KOPT-K1 (cell line): ENCODE results near the gene GAA.
"Not testable (repeated sequence)": the region's sequence is repeated elsewhere in the genome, so short reads cannot be mapped to it uniquely, and the experiment has no call there.

Source experiments
- H3K27ac ChIP-seq: fragments of 200-600 bp; sonication (generic); 2 replicates; pipeline ENCODE4 v1.5.1; 2016; ENCODE audit warnings: antibody characterized with exemption, mild to moderate bottlenecking, low read depth, low read length; ENCODE audit not compliant: poor library complexity, severe bottlenecking
- H3K36me3 ChIP-seq: fragments of 200-600 bp; sonication (generic); 2 replicates; pipeline ENCODE4 v1.5.1; 2017; ENCODE audit warnings: antibody characterized with exemption, mild to moderate bottlenecking, low read length, moderate library complexity; ENCODE audit not compliant: insufficient read depth
- H3K9me3 ChIP-seq: fragments of 200-600 bp; sonication (generic); 2 replicates; pipeline ENCODE4 v1.5.1; 2017; ENCODE audit warnings: antibody characterized with exemption, low read length, mild to moderate bottlenecking; ENCODE audit not compliant: insufficient read depth, poor library complexity, severe bottlenecking

GAA gene

GRCh38 chr17:80071116-80071841, 30.1 kb upstream of the GAA start:
- no peaks in the 10 kb centered on the region for H3K9me3 ChIP-seq
- H3K36me3 ChIP-seq = no peaks in the 10 kb centered on the region
- H3K27ac ChIP-seq = no peak overlapping the region

- H3K27ac ChIP-seq = no peak overlapping the region
- no peaks in the 10 kb centered on the region for H3K9me3 ChIP-seq
- no peaks in the 10 kb centered on the region for H3K36me3 ChIP-seq
These were observed 29.0 kb upstream of the GAA start for GRCh38 chr17:80072410-80072809.

GRCh38 chr17:80080081-80080480, 21.3 kb upstream of the GAA start:
- Histone ChIP-seq H3K9me3 (no peaks in the 10 kb centered on the region), H3K27ac (no peak overlapping the region), H3K36me3 (no peaks in the 10 kb centered on the region)

GRCh38 chr17:80081596-80081995, 19.8 kb upstream of the GAA start:
- no peak overlapping the region for H3K27ac ChIP-seq
- no peaks in the 10 kb centered on the region for H3K9me3 ChIP-seq
- no peaks in the 10 kb centered on the region for H3K36me3 ChIP-seq

GRCh38 chr17:80082403-80083135, 18.8 kb upstream of the GAA start:
- no peaks in the 10 kb centered on the region for H3K36me3 ChIP-seq
- H3K9me3 ChIP-seq = no peaks in the 10 kb centered on the region
- no peak overlapping the region for H3K27ac ChIP-seq

- Histone ChIP-seq H3K27ac (no peak overlapping the region), H3K9me3 (no peaks in the 10 kb centered on the region), H3K36me3 (no peaks in the 10 kb centered on the region)
These were observed 18.2 kb upstream of the GAA start for GRCh38 chr17:80083136-80083661.

- H3K9me3 ChIP-seq = no peaks in the 10 kb centered on the region
- no peak overlapping the region for H3K27ac ChIP-seq
- H3K36me3 ChIP-seq = no peaks in the 10 kb centered on the region
These were observed 16.6 kb upstream of the GAA start for GRCh38 chr17:80084773-80085172.

- H3K9me3 ChIP-seq = no peaks in the 10 kb centered on the region
- no peaks in the 10 kb centered on the region for H3K36me3 ChIP-seq
- H3K27ac ChIP-seq = no peak overlapping the region
These were observed 15.3 kb upstream of the GAA start for GRCh38 chr17:80086081-80086480.

- no peak overlapping the region for H3K27ac ChIP-seq
- no peaks in the 10 kb centered on the region for H3K36me3 ChIP-seq
These were observed 14.8 kb upstream of the GAA start for GRCh38 chr17:80086616-80087015.

GRCh38 chr17:80087346-80088265, 13.8 kb upstream of the GAA start:
- no peaks in the 10 kb centered on the region for H3K36me3 ChIP-seq
- H3K27ac ChIP-seq = no peak overlapping the region
- H3K9me3 ChIP-seq = no peaks in the 10 kb centered on the region

More at GRCh38 chr17:80086616-80087015, 14.8 kb upstream of the GAA start:
- H3K9me3 ChIP-seq = no peaks in the 10 kb centered on the region

- no peaks in the 10 kb centered on the region for H3K9me3 ChIP-seq
- no peaks in the 10 kb centered on the region for H3K36me3 ChIP-seq
- H3K27ac ChIP-seq = no peak overlapping the region
These were observed 11.6 kb upstream of the GAA start for GRCh38 chr17:80089762-80090161.

- H3K27ac ChIP-seq, H3K9me3 ChIP-seq, H3K36me3 ChIP-seq: not testable (repeated sequence)
These were observed 11.2 kb upstream of the GAA start for GRCh38 chr17:80090164-80090563.

GRCh38 chr17:80091376-80091775, 10.0 kb upstream of the GAA start:
- no peaks in the 10 kb centered on the region for H3K36me3 ChIP-seq
- H3K27ac ChIP-seq = no peak overlapping the region
- H3K9me3 ChIP-seq = no peaks in the 10 kb centered on the region

GRCh38 chr17:80092959-80093358, 8.4 kb upstream of the GAA start:
- H3K9me3 ChIP-seq = no peaks in the 10 kb centered on the region
- H3K27ac ChIP-seq = no peak overlapping the region
- no peaks in the 10 kb centered on the region for H3K36me3 ChIP-seq
